SK-N-SH (cell line): ENCODE data around the gene MANEAL. TPM values are rescaled to one million over a fixed set of nuclear protein-coding genes. Genes with fewer than 3 reads are reported as not detected.

ENCODE experiments used
- CTCF ChIA-PET: fragments of 300-600, 350-600 bp; formaldehyde crosslinking; extraction: SDS; loops from one replicate; lab custom pipeline; 2021; lab: Yijun Ruan, JAX
- POLR2A ChIA-PET: fragments of 350-600 bp; sonication (Branson Sonifier 250); formaldehyde crosslinking; extraction: SDS; loops from one replicate; lab custom pipeline; 2020; ENCODE audit warnings: antibody characterized with exemption, inconsistent platforms; lab: Yijun Ruan, JAX
- DNase-seq: peaks from one replicate; pipeline ENCODE4 v3.0.0; 2012
- H2AFZ ChIP-seq: fragments of 200-600 bp; sonication (generic); 2 replicates; pipeline ENCODE4 v1.8.1; 2016; ENCODE audit warnings: antibody characterized with exemption, mild to moderate bottlenecking, low read depth
- H3F3A ChIP-seq: fragments of 200-600 bp; sonication (generic); replicated peaks from 2 replicates; pipeline ENCODE3; 2016; ENCODE audit warnings: antibody characterized with exemption, mild to moderate bottlenecking; ENCODE audit not compliant: insufficient read depth
- H3K27ac ChIP-seq, 2 experiments: fragments of 200-500 bp in 1 of 2; fragments of 200-600 bp in 1 of 2; sonication (Bioruptor generic) in 1 of 2; sonication (generic), shearing (Covaris generic) in 1 of 2; 2 replicates each; pipeline versions ENCODE4 v1.5.1 to v1.6.1; 2014 to 2016; ENCODE audit warnings: low read depth in 2 of 2, inconsistent platforms in 1 of 2, low read length in 1 of 2, mild to moderate bottlenecking in 1 of 2, mixed read lengths in 1 of 2
- H3K27me3 ChIP-seq: fragments of 200-600 bp; sonication (generic), shearing (Covaris generic); 2 replicates; pipeline ENCODE4 v1.6.1; 2016; ENCODE audit warnings: mixed run types; ENCODE audit not compliant: insufficient read depth
- H3K36me3 ChIP-seq, 2 experiments: fragments of 200-500 bp in 1 of 2; fragments of 200-600 bp in 1 of 2; sonication (Bioruptor generic) in 1 of 2; sonication (generic) in 1 of 2; replicated peaks in 1 of 2; 2 replicates each; pipeline versions ENCODE3 to v1.5.1; 2014 to 2016; ENCODE audit warnings: low read length in 1 of 2, mild to moderate bottlenecking in 1 of 2; ENCODE audit not compliant: insufficient read depth in 2 of 2, control insufficient read depth in 1 of 2
- H3K4me1 ChIP-seq, 2 experiments: fragments of 200-500 bp in 1 of 2; fragments of 200-600 bp in 1 of 2; sonication (Bioruptor generic) in 1 of 2; sonication (generic), shearing (Covaris generic) in 1 of 2; 2 replicates each; pipeline versions ENCODE4 v1.5.1 to v1.6.1; 2014 to 2016; ENCODE audit warnings: low read depth in 1 of 2, low read length in 1 of 2, mixed run types in 1 of 2; ENCODE audit not compliant: insufficient read depth in 2 of 2, control insufficient read depth in 1 of 2
- H3K4me2 ChIP-seq: fragments of 200-600 bp; sonication (generic), shearing (Covaris generic); 2 replicates; pipeline ENCODE4 v1.6.1; 2017; ENCODE audit warnings: mixed run types
- H3K4me3 ChIP-seq, 2 experiments: fragments of 200-500 bp in 1 of 2; fragments of 200-600 bp in 1 of 2; sonication (Bioruptor generic) in 1 of 2; sonication (generic), shearing (Covaris generic) in 1 of 2; 2 replicates each; pipeline versions ENCODE4 v1.5.1 to v1.8.1; 2014 to 2016; ENCODE audit warnings: low read depth in 2 of 2, inconsistent platforms in 1 of 2, low read length in 1 of 2, mild to moderate bottlenecking in 1 of 2, mixed read lengths in 1 of 2, moderate library complexity in 1 of 2
- H3K79me2 ChIP-seq: fragments of 200-600 bp; sonication (generic); 2 replicates; pipeline ENCODE4 v1.8.1; 2017; ENCODE audit warnings: mild to moderate bottlenecking; ENCODE audit not compliant: insufficient read depth
- H3K9ac ChIP-seq: fragments of 200-600 bp; sonication (generic); 2 replicates; pipeline ENCODE4 v1.6.1; 2017; ENCODE audit warnings: mixed run types
- H3K9me2 ChIP-seq: fragments of 200-600 bp; sonication (generic); 2 replicates; pipeline ENCODE4 v1.6.1; 2017; ENCODE audit warnings: mixed run types
- H3K9me3 ChIP-seq: fragments of 200-600 bp; sonication (generic); 2 replicates; pipeline ENCODE4 v1.6.1; 2017; ENCODE audit warnings: mixed run types, mild to moderate bottlenecking, moderate library complexity
- H4K20me1 ChIP-seq: fragments of 200-600 bp; sonication (generic); 2 replicates; pipeline ENCODE4 v1.6.1; 2017; ENCODE audit warnings: mild to moderate bottlenecking, mixed run types; ENCODE audit not compliant: insufficient read depth
- ELF1 ChIP-seq: IDR thresholded peaks from 2 replicates; pipeline ENCODE4 v1.4.0; 2012
- EP300 ChIP-seq, 2 experiments: IDR thresholded peaks; 2 replicates each; pipeline versions ENCODE4 v1.4.0 to v1.6.1; 2012; ENCODE audit warnings: borderline replicate concordance in 1 of 2, low read depth in 1 of 2, low read length in 1 of 2
- EZH2phosphoT487 ChIP-seq: fragments of 200-600 bp; sonication (generic); IDR thresholded peaks from 2 replicates; pipeline ENCODE4 v1.6.1; 2017; ENCODE audit warnings: low read depth, mixed run types, mild to moderate bottlenecking, antibody characterized with exemption, moderate library complexity, borderline replicate concordance
- FOSL2 ChIP-seq: IDR thresholded peaks from 2 replicates; pipeline ENCODE4 v1.4.0; 2012; ENCODE audit warnings: low read depth, mild to moderate bottlenecking, moderate library complexity, borderline replicate concordance
- FOXJ3 ChIP-seq: sonication (generic); formaldehyde crosslinking; IDR thresholded peaks from 2 replicates; pipeline ENCODE4 v1.5.1; 2020; ENCODE audit warnings: mild to moderate bottlenecking, missing genetic modification reagents
- FOXM1 ChIP-seq: IDR thresholded peaks from 2 replicates; pipeline ENCODE4 v1.4.0; 2012; ENCODE audit warnings: low read depth, mild to moderate bottlenecking
- JUND ChIP-seq: IDR thresholded peaks from 2 replicates; pipeline ENCODE4 v1.4.0; 2012
- MAX ChIP-seq: IDR thresholded peaks from 2 replicates; pipeline ENCODE4 v1.4.0; 2012; ENCODE audit warnings: low read depth
- MEF2A ChIP-seq: IDR thresholded peaks from 2 replicates; pipeline ENCODE4 v1.4.0; 2012; ENCODE audit warnings: low read depth, borderline replicate concordance
- POLR2AphosphoS5 ChIP-seq: IDR thresholded peaks from 2 replicates; pipeline ENCODE4 v1.6.1; 2012; ENCODE audit warnings: low read depth, low read length
- RAD21 ChIP-seq: IDR thresholded peaks from 2 replicates; pipeline ENCODE4 v1.6.1; 2012; ENCODE audit warnings: mild to moderate bottlenecking, low read length
- RXRA ChIP-seq: IDR thresholded peaks from 2 replicates; pipeline ENCODE4 v1.4.0; 2012; ENCODE audit warnings: low read depth, mild to moderate bottlenecking, borderline replicate concordance
- WGBS: methylation state at CpG from one replicate; pipeline ENCODE4 v1.1.6; 2017; ENCODE audit warnings: low lambda C conversion rate; 5-methylcytosine and 5-hydroxymethylcytosine counted together
- polyA plus RNA-seq, 3 experiments: library from polyadenylated mRNA; depleted of rRNA; stranded (reverse); fragments of >200 nt; gene quantifications; 2 replicates each; pipeline ENCODE4 v1.2.3, GENCODE V29; 2012
- TF ChIP-seq, protein P1 (sequence below): fragments of 150-350 bp; IDR thresholded peaks from 2 replicates; pipeline ENCODE4 v1.6.1; 2017; ENCODE audit warnings: antibody characterized with exemption, low read length, low read depth, borderline replicate concordance
- TF ChIP-seq, protein P2 (sequence below): fragments of 150-350 bp; IDR thresholded peaks from 2 replicates; pipeline ENCODE4 v1.6.1; 2016; ENCODE audit warnings: mild to moderate bottlenecking, low read depth, low read length

MANEAL gene
- polyA plus RNA-seq, 1 of the 3 experiments (the other 2 are of a cell fraction): 2.7 TPM

- TF ChIP-seq, protein P1, sequence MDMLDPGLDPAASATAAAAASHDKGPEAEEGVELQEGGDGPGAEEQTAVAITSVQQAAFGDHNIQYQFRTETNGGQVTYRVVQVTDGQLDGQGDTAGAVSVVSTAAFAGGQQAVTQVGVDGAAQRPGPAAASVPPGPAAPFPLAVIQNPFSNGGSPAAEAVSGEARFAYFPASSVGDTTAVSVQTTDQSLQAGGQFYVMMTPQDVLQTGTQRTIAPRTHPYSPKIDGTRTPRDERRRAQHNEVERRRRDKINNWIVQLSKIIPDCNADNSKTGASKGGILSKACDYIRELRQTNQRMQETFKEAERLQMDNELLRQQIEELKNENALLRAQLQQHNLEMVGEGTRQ: no peak
- TF ChIP-seq FOSL2 (no peak), EZH2phosphoT487 (no peak), POLR2AphosphoS5 (no peak), MEF2A (no peak), FOXJ3 (CRISPR knock-in tag) (no peak), ELF1 (no peak)
- TF ChIP-seq, protein P2, sequence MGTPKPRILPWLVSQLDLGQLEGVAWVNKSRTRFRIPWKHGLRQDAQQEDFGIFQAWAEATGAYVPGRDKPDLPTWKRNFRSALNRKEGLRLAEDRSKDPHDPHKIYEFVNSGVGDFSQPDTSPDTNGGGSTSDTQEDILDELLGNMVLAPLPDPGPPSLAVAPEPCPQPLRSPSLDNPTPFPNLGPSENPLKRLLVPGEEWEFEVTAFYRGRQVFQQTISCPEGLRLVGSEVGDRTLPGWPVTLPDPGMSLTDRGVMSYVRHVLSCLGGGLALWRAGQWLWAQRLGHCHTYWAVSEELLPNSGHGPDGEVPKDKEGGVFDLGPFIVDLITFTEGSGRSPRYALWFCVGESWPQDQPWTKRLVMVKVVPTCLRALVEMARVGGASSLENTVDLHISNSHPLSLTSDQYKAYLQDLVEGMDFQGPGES: no peak
Observed at GRCh38 chr1:37797750-37798345, 4.2 kb downstream of the MANEAL start (continued).

- no peak for TF ChIP-seq JUND
- no peak for TF ChIP-seq RAD21
- no peak for TF ChIP-seq MEF2A
- TF ChIP-seq EZH2phosphoT487: no peak
- TF ChIP-seq, protein P2: no peak
- no peak for TF ChIP-seq MAX
- TF ChIP-seq FOXM1: no peak
- no peak for TF ChIP-seq EP300 (IDR thresholded peaks at IDR 0.05; ENCODE audit: borderline replicate concordance in 1 of 2, low read depth in 1 of 2, low read length in 1 of 2)
- no peak for TF ChIP-seq RXRA
- no peak for TF ChIP-seq POLR2AphosphoS5
- no peak for TF ChIP-seq FOSL2
- Histone ChIP-seq H3F3A (peaks cover 20% of the 10 kb centered on the region), H3K9me3 (no peaks in the 10 kb centered on the region), H3K9ac (no peak overlapping the region), H3K4me3 (no peak overlapping the region), H3K27ac (no peak overlapping the region), H2AFZ (no peak overlapping the region), H4K20me1 (peaks cover 34% of the 10 kb centered on the region), H3K36me3 (peaks cover 46 to 51% of the 10 kb centered on the region in 2 experiments), H3K4me2 (no peak overlapping the region), H3K79me2 (peaks cover 23% of the 10 kb centered on the region), H3K4me1 (peaks cover 5 to 11% of the 10 kb centered on the region in 2 experiments), H3K27me3 (no peaks in the 10 kb centered on the region), H3K9me2 (no peaks in the 10 kb centered on the region)
- WGBS: 95% methylated on average over 1 of the region's 1 CpG
- POLR2A ChIA-PET: no interaction called here
- CTCF ChIA-PET: no interaction called here
- DNase-seq: no peak
Observed at GRCh38 chr1:37802439-37802838, 8.8 kb downstream of the MANEAL start.
